Natural killer cell (primary cell): Measurements from ENCODE around the gene OVCA2. TPM values are rescaled to one million over a fixed set of nuclear protein-coding genes. Genes with fewer than 3 reads are reported as not detected.

Experiments
- ATAC-seq, 3 donors: fragments of 150-1000 bp in 2 of 3; fragments of 200-7000 bp in 1 of 3; cut with Tn5 transposase; 1 replicate in 1 of 3; 2 replicates in 2 of 3; pipeline ENCODE4 v1.10.0; 2021; ENCODE audit warnings: mild to moderate bottlenecking in 2 of 3, moderate library complexity in 2 of 3
- DNase-seq, 2 donors: peaks; one replicate each; pipeline versions ENCODE4 v3.0.0 to v3.0.0-alpha.2; 2013 to 2021; ENCODE audit warnings: mixed read lengths in 1 of 2
- H3K27ac ChIP-seq: one replicate; pipeline ENCODE4 v1.5.1; 2013; ENCODE audit warnings: mild to moderate bottlenecking, low read length
- H3K27me3 ChIP-seq: one replicate; pipeline ENCODE4 v1.6.1; 2013; ENCODE audit warnings: low read length; ENCODE audit not compliant: control insufficient read depth, insufficient read depth
- H3K36me3 ChIP-seq: one replicate; pipeline ENCODE4 v1.6.1; 2013; ENCODE audit warnings: low read length; ENCODE audit not compliant: control insufficient read depth, insufficient read depth
- H3K4me1 ChIP-seq: one replicate; pipeline ENCODE4 v1.6.1; 2013; ENCODE audit warnings: low read length; ENCODE audit not compliant: control insufficient read depth, insufficient read depth
- H3K4me3 ChIP-seq: one replicate; pipeline ENCODE4 v1.5.1; 2013; ENCODE audit warnings: low read length
- H3K9me3 ChIP-seq: one replicate; pipeline ENCODE4 v1.6.1; 2013; ENCODE audit warnings: low read length; ENCODE audit not compliant: control insufficient read depth, insufficient read depth
- H3K27ac Mint-ChIP-seq, 2 donors: one replicate each; pipeline ENCODE4 v1.8.0; 2022; ENCODE audit warnings: mild to moderate bottlenecking in 2 of 2, mixed read lengths in 2 of 2, moderate library complexity in 1 of 2
- H3K27me3 Mint-ChIP-seq, 2 donors: one replicate each; pipeline ENCODE4 v1.8.0; 2022; ENCODE audit warnings: low read depth in 2 of 2, mixed read lengths in 2 of 2
- H3K36me3 Mint-ChIP-seq: one replicate; pipeline ENCODE4 v1.8.0; 2022; ENCODE audit warnings: mixed read lengths
- H3K4me1 Mint-ChIP-seq, 2 donors: one replicate each; pipeline ENCODE4 v1.8.0; 2022; ENCODE audit warnings: mixed read lengths in 2 of 2
- H3K4me3 Mint-ChIP-seq: one replicate; pipeline ENCODE4 v1.8.0; 2022; ENCODE audit warnings: mild to moderate bottlenecking, moderate library complexity, mixed read lengths
- H3K9me3 Mint-ChIP-seq, 2 donors: one replicate each; pipeline ENCODE4 v1.8.0; 2022; ENCODE audit warnings: mixed read lengths in 2 of 2
- WGBS: methylation state at CpG from one replicate; pipeline ENCODE4 v1.1.7; 2013; ENCODE audit warnings: missing lambda C conversion rate; ENCODE audit not compliant: insufficient coverage; 5-methylcytosine and 5-hydroxymethylcytosine counted together
- intact Hi-C: fragments of 100-400 bp; cut with micrococcal nuclease; formaldehyde crosslinking; loops from one replicate; pipeline ENCODE4 v1.14.2; 2022
- total RNA-seq, 4 donors: library from RNA; stranded (reverse); fragments of 120-200 nt in 1 of 4; gene quantifications; one replicate each; pipeline versions ENCODE4 v1.2.3 to v1.2.4, GENCODE V29; 2013 to 2022
- TF ChIP-seq, protein P1 (sequence below): fragments of 200-600 bp; IDR thresholded peaks from one replicate; pipeline ENCODE4 v1.8.0; 2022; ENCODE audit warnings: antibody characterized with exemption

Gene OVCA2
- total RNA-seq, 3 donors from 2014 or later (not counting 1 experiment from before 2014, with no cell fraction given): 27.9 to 33.8 (median 28.5) TPM

DNA sequence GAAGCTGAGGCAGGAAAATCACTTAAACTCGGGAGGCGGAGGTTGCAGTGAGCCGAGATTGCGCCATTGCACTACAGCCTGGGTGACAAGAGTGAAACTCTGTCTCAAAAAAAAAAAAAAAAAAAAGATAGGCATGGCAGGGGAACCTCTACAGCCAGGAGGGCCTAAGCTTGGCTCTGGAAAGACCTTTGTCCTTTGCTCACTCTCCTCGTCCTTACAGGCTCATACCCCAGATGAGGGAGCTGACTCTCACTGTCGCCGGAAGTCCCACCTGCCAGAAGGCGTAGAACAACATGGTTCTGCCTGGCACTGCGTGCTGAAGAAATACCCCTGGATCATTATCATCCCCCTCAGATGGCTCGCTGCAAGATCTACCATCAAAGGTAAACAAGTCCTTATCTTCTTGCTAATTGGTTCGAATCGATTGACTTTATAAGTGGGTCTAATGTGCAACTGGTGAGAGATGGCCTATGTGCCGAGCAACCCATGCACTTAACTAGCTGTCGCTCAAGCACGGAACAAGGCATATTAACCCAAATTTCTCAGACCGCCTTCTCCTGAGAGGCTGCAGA lies 46.4 kb upstream of the OVCA2 start:
- no peak overlapping the region for H3K27ac ChIP-seq
- H3K4me1 ChIP-seq: no peaks in the 10 kb centered on the region
- WGBS: 91% methylated on average over 16 of the region's 16 CpGs
- Mint-ChIP-seq H3K4me3 (no peak overlapping the region), H3K9me3 (no peaks in the 10 kb centered on the region), H3K27ac (no peak overlapping the region), H3K36me3 (peaks cover 5% of the 10 kb centered on the region), H3K4me1 (peaks cover 0 to 5% of the 10 kb centered on the region in 2 donors), H3K27me3 (peaks cover 33 to 34% of the 10 kb centered on the region in 2 donors)
- H3K27me3 ChIP-seq: no peaks in the 10 kb centered on the region
- ATAC-seq: no peak
- H3K36me3 ChIP-seq: no peaks in the 10 kb centered on the region
- TF ChIP-seq, protein P1, sequence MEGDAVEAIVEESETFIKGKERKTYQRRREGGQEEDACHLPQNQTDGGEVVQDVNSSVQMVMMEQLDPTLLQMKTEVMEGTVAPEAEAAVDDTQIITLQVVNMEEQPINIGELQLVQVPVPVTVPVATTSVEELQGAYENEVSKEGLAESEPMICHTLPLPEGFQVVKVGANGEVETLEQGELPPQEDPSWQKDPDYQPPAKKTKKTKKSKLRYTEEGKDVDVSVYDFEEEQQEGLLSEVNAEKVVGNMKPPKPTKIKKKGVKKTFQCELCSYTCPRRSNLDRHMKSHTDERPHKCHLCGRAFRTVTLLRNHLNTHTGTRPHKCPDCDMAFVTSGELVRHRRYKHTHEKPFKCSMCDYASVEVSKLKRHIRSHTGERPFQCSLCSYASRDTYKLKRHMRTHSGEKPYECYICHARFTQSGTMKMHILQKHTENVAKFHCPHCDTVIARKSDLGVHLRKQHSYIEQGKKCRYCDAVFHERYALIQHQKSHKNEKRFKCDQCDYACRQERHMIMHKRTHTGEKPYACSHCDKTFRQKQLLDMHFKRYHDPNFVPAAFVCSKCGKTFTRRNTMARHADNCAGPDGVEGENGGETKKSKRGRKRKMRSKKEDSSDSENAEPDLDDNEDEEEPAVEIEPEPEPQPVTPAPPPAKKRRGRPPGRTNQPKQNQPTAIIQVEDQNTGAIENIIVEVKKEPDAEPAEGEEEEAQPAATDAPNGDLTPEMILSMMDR: no peak
- no peak overlapping the region for H3K4me3 ChIP-seq
- H3K9me3 ChIP-seq: no peaks in the 10 kb centered on the region
- no peak for DNase-seq
- intact Hi-C loops: no loop called here

DNA sequence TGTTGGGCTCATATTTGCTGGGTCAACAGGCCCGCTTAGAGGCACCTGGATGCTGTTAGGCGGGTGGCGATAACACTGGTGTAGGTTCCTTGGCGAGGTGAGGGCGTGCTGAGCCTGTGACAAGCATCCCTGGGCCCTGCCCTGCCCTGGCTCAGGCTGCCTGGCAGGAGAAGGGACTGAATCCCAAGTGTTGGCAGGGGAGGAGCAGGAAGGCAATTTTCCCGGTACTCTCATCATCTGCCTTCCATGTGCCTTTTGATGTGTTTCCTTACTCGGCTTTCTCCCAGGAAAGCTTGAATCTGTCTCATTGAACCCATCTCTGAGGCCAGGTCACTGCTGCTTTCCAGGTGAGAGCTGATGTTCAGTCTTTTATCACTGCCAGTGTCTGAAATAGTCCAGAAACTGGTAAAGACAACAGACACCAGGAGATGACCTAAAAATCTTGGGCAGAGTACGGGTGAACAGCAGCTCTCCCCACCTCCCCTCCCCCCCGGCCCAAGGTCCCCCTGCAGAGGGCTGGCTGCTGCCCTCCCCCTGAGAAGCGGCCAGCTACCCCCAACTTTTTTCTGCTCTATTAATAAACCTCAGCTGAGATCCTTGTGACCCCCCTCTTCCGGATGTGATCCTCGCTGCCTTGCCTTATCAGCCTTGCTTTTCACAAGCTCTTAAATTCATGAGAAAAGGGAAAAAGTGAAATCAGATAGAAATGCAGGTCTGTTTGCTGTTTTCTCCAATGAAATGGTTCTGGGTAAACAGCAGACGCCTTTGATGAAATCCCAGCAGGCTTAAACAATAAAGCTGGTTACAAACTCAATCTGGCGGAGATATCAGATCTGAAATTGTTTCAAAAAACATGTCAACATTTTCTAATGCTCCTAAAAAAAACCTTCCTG lies 45.7 kb upstream of the OVCA2 start:
- H3K4me3 Mint-ChIP-seq: no peak overlapping the region
- peaks cover 5% of the 10 kb centered on the region for H3K36me3 Mint-ChIP-seq
- peaks cover 29 to 33% of the 10 kb centered on the region in 2 donors for H3K27me3 Mint-ChIP-seq
- H3K4me1 Mint-ChIP-seq: peaks cover 0 to 5% of the 10 kb centered on the region in 2 donors
- Histone ChIP-seq H3K27ac (no peak overlapping the region), H3K4me1 (no peaks in the 10 kb centered on the region), H3K36me3 (no peaks in the 10 kb centered on the region), H3K27me3 (no peaks in the 10 kb centered on the region), H3K4me3 (no peak overlapping the region), H3K9me3 (no peaks in the 10 kb centered on the region)
- TF ChIP-seq, protein P1: no peak
- intact Hi-C loops: no loop called here
- ATAC-seq (no peak), DNase-seq (no peak)
- H3K9me3 Mint-ChIP-seq: no peaks in the 10 kb centered on the region
- H3K27ac Mint-ChIP-seq: no peak overlapping the region
- WGBS: 93% methylated on average over 13 of the region's 14 CpGs

DNA sequence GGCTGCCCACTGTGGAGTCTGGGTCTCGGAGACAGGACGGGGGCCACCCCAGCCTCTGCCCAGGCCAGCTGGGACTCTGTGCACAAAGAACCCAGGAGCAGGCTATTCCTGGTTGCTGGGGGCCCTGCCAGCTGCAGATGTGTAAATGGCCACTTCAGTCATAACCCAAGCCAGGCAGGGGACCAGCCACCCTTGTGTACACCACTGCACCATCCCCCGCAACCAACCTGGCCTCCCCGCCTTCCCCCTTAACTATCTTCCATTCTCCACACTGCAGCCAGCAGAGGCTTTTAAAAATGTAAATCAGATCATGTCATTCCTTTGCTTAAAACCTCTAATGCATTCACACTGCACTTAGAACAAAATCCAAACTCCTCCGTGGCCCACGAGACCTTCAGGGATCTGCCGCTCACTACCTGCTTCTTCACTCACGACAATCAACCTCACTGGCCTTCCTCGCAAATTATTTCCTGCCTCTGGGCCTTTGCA lies 45.0 kb upstream of the OVCA2 start:
- peaks cover 29 to 33% of the 10 kb centered on the region in 2 donors for H3K27me3 Mint-ChIP-seq
- ATAC-seq (no peak), DNase-seq (no peak)
- peaks cover 5% of the 10 kb centered on the region for H3K36me3 Mint-ChIP-seq
- Histone ChIP-seq H3K27ac (no peak overlapping the region), H3K36me3 (no peaks in the 10 kb centered on the region), H3K27me3 (no peaks in the 10 kb centered on the region), H3K4me1 (no peaks in the 10 kb centered on the region), H3K4me3 (no peak overlapping the region), H3K9me3 (no peaks in the 10 kb centered on the region)
- H3K9me3 Mint-ChIP-seq: no peaks in the 10 kb centered on the region
- 93% methylated on average over 9 of the region's 9 CpGs for WGBS
- H3K4me1 Mint-ChIP-seq: peaks cover 0 to 5% of the 10 kb centered on the region in 2 donors
- intact Hi-C loops: no loop called here
- TF ChIP-seq, protein P1: no peak
- no peak overlapping the region for H3K4me3 Mint-ChIP-seq
- no peak overlapping the region for H3K27ac Mint-ChIP-seq
